ENCODE data around the gene PLPPR1. TPM values are rescaled to one million over a fixed set of nuclear protein-coding genes. Genes with fewer than 3 reads are reported as not detected.

The PLPPR1 gene
- total RNA-seq, 1 experiment from 2014 or later: not detected

GRCh38 chr9:101022704-101023103, 5.8 kb upstream of the PLPPR1 start:
- intact Hi-C loops (cut with micrococcal nuclease; ENCODE audit: unreplicated experiment): no loop called here
- POLR2A ChIA-PET: no interaction called here
- Histone ChIP-seq H3K9me3 (ENCODE audit: control insufficient read depth, insufficient read depth, low read depth, low read length) (no peaks in the 10 kb centered on the region), H3K4me1 (ENCODE audit: control insufficient read depth, insufficient read depth, low read length) (no peaks in the 10 kb centered on the region), H3K36me3 (ENCODE audit: control insufficient read depth, insufficient read depth, low read length) (no peaks in the 10 kb centered on the region), H3K27ac (ENCODE audit: low read length) (no peak overlapping the region), H3K27me3 (ENCODE audit: control insufficient read depth, insufficient read depth, low read length) (peaks cover 4% of the 10 kb centered on the region; the same call in 1 of the 2 replicates), H3K4me3 (ENCODE audit: low read depth in 2 of 2, low read length in 2 of 2) (no peak overlapping the region)
- CTCF ChIA-PET: no interaction called here
- TF ChIP-seq CTCF (IDR thresholded peaks at IDR 0.05) (no peak), REST (IDR thresholded peaks at IDR 0.05; ENCODE audit: insufficient read depth in 1 of 2, low read depth in 2 of 2, low read length in 1 of 2) (no peak), SIN3A (IDR thresholded peaks at IDR 0.05; ENCODE audit: borderline replicate concordance, insufficient read depth, low read depth, low read length) (no peak), POLR2AphosphoS5 (IDR thresholded peaks at IDR 0.05; ENCODE audit: low read depth, low read length) (no peak), TCF7L2 (IDR thresholded peaks at IDR 0.05; ENCODE audit: low read depth, low read length) (no peak)
- ATAC-seq (no peak), DNase-seq (ENCODE audit: low read depth, low spot score) (no peak)
- in situ Hi-C loops (cut with HindIII; ENCODE audit: low pct_unique_long_range_greater_than_20kb, low sequenced_read_pairs): no loop called here
- no TSS peak for BruUV-seq (replicated peaks)

- BruUV-seq (replicated peaks): no TSS peak
- Histone ChIP-seq H3K36me3 (ENCODE audit: control insufficient read depth, insufficient read depth, low read length) (no peaks in the 10 kb centered on the region), H3K4me3 (ENCODE audit: low read depth in 2 of 2, low read length in 2 of 2) (no peak overlapping the region), H3K9me3 (ENCODE audit: control insufficient read depth, insufficient read depth, low read depth, low read length) (no peaks in the 10 kb centered on the region), H3K27me3 (ENCODE audit: control insufficient read depth, insufficient read depth, low read length) (peaks cover 10% of the 10 kb centered on the region), H3K27ac (ENCODE audit: low read length) (no peak overlapping the region), H3K4me1 (ENCODE audit: control insufficient read depth, insufficient read depth, low read length) (no peaks in the 10 kb centered on the region)
- CTCF ChIA-PET: interaction anchor here (0.6 kb wide), 1 partner anchor 197 kb away, joined by 4 read pairs; no protein-coding TSS in a partner anchor
- ATAC-seq: no peak
- in situ Hi-C loops (cut with HindIII; ENCODE audit: low pct_unique_long_range_greater_than_20kb, low sequenced_read_pairs): no loop called here
- no peak for DNase-seq (ENCODE audit: low read depth, low spot score)
- POLR2A ChIA-PET: no interaction called here
- intact Hi-C loops (cut with micrococcal nuclease; ENCODE audit: unreplicated experiment): no loop called here
- no peak for TF ChIP-seq CTCF (IDR thresholded peaks at IDR 0.05)
- TF ChIP-seq TCF7L2 (IDR thresholded peaks at IDR 0.05; ENCODE audit: low read depth, low read length): no peak
- no peak for TF ChIP-seq SIN3A (IDR thresholded peaks at IDR 0.05; ENCODE audit: borderline replicate concordance, insufficient read depth, low read depth, low read length)
- TF ChIP-seq POLR2AphosphoS5 (IDR thresholded peaks at IDR 0.05; ENCODE audit: low read depth, low read length): no peak
These were observed 2.6 kb upstream of the PLPPR1 start for GRCh38 chr9:101025940-101026339.

Measured in Panc1 (cell line).